GM19395 (cell line): Measurements from ENCODE around the gene CDK5RAP2.

Experiments
- ATAC-seq: cut with Tn5 transposase; IDR thresholded peaks from one replicate; pipeline ENCODE4 v1.9.1; 2021; ENCODE audit warnings: mild to moderate bottlenecking, moderate library complexity; ENCODE audit not compliant: unreplicated experiment

Gene CDK5RAP2

DNA sequence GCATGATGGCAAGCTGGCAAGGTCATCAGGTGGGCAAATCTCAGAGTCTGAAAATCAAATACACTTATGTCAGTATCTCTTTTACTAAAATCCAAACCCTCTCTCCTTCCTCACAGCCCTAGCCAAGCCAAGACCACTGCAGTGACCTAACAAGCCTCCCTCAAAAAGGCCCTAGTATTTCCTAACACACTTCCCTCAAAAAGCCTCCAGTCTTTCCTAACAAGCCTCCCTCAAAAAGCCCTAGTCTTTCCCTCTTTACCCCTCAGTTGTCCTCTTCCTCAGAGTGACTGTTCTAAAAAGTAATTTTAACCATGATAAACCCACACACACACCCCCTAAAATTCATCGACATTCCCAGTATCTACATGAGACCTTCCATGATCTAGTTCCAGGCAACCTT lies 140.0 kb downstream of the CDK5RAP2 start:
- ATAC-seq, result no peak

GRCh38 chr9:120438836-120439546 lies 141.0 kb downstream of the CDK5RAP2 start:
- ATAC-seq, result peak; percentile 64

DNA sequence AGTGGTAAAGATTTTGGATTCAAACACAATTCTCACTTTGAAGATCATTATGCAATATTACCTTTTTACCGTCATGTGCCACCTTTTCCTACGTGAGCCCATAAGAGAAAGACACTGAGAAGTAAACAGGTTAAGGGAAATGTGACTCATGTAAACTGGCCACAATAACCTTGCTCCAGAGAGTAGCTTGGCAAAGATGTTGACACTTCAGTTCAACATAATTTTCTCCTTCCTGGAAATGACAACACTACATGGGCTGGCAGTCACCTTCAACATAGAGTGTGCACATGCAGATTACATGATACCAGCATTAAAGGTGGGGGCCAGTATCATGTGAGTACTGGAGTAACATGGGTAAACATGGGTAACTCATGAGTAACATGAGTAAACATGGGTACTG lies 141.9 kb downstream of the CDK5RAP2 start:
- no peak for ATAC-seq

DNA sequence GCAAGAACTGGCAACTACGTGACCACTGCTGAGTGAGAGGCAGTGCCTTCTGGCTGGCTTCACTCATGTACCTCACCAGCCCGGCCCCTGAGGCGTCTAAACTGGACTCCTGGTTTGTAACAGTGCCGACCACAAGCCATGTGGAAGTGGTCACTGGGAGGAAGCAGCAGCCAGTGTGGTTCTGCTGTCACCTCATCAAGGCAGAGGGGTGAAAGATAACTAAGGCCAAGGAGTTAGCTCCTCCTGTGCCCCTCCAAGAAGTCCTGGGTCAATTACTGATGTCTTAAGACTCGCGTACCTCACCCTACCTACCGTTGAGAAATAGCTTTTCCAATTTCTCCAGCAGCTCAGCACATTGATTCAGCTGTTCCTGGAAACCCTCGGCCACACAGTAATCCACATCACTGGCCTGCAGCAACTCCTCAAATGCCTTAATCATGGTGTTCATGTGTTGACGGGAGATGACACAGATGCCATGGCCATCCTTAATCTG lies 142.9 kb downstream of the CDK5RAP2 start:
- no peak for ATAC-seq

GRCh38 chr9:120436446-120436845 lies 143.5 kb downstream of the CDK5RAP2 start:
- ATAC-seq, result no peak

DNA sequence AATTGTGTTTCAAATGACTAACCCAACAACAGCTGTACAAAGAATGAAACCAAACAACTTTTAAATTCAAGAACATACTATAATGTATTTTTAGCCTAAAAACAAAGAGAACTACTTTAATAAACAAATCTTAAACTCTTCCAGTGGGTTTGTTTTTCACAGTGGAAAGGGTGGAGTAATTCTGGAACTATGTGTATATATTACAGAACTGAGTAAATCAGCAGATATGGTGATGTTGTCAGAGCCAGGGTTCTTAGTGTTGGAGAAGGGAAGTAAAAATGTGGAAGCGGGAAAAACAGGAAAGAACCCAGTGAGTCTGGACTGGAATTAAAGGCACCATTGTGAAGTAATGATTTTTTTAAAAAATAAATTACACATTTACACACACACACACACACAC lies 144.9 kb downstream of the CDK5RAP2 start:
- ATAC-seq, result no peak

DNA sequence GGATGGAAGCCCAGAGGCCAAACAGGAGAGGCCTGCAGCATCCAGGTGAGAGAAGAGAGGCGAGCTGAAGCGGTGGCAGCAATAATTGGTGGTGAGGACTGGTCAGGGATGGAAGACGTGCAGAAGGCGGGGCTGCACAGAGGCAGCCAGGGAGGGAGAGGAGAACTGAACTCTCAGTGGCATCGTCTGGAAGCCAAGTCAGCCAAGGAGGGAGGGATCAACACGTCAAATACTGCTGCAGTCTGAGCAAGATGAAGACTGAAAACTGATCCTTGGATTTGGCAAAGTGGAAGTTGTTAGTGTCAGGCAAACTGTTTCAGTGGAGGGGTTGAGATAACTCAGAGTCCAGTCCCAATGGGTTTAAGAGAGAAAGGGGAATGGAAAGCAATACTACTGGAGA lies 145.4 kb downstream of the CDK5RAP2 start:
- no peak for ATAC-seq

GRCh38 chr9:120433701-120434100 lies 146.3 kb downstream of the CDK5RAP2 start:
- no peak for ATAC-seq

DNA sequence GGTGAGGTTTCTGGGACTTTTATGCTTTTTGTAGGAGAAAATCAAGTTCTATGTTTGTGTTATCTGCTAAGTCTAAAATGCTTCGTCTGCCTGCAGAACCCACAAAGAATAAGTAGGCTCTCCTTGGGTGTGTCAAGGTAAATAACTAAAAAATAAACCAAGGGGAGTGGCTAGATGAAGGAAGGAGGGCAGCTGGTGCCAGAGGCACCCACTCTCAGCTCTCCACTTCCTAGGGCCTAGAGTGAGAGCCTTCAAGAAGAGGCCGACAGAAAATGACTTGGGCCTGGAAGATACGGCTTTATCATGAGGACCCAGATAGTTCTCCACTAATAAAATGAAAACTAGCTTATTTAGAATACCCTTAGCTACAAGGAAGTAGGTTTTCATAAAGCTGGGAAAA lies 147.4 kb downstream of the CDK5RAP2 start:
- ATAC-seq, result no peak

DNA sequence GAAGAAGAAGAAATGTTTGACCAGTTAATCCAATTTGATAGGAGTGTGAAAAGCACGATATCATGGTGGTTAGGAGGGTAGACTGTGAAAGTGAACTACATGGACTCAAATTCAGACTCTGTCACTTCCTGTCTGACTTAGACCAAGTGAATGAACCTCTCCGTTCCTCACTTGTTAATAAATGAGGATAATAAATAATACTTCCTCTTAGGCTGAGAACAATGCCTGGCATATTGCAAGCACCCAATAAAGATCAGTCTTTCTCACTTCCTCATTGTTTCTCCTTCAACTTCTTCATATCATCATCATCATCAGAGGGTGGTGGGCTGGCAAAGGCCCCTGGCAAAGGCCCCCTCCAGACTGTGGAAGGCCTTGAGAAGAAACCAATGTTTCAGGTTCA lies 148.7 kb downstream of the CDK5RAP2 start:
- ATAC-seq, result no peak

GRCh38 chr9:120424248-120424647 lies 155.7 kb downstream of the CDK5RAP2 start:
- ATAC-seq, result no peak

DNA sequence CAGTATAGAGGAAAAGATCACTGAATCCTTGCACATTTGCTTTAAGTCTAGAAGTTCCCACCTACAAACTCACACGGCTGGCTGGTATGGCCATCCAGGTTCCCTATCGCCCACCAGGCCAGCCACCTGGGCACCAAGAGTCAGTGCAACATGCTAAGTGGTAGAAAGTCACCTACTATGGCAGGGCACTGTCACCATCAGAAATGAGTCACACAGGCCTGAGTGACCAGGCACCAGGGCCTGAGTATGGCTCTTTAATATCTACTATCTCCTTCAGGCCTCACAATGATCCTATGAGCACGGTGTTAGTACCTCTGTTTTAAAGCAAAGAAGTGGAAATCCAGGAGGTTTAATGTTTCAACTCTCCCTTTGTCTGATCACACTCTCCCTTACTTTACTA lies 156.2 kb downstream of the CDK5RAP2 start:
- ATAC-seq, result no peak

GRCh38 chr9:120421977-120422376 lies 158.0 kb downstream of the CDK5RAP2 start:
- ATAC-seq, result no peak

DNA sequence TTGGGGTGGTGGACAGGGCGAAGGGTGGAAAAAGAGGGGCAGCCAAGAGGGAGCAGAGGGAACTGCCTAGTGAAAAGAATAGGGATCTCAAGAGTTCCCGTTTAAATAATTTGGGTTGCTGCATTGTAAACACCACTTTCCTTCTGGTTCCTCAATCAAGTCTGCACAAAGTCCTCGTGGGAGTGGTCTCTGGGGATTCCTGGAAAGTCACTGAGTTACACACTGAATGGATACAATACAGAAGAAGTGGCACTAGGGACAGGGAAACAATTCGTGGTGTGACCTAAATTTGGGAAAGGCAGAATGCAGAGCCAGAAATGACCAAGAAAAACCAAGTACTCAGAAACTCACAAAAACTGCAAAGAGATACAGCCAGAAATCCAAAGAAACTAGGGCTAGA lies 161.7 kb downstream of the CDK5RAP2 start:
- ATAC-seq, result no peak

GRCh38 chr9:120416781-120417427 lies 163.1 kb downstream of the CDK5RAP2 start:
- ATAC-seq, result no peak

DNA sequence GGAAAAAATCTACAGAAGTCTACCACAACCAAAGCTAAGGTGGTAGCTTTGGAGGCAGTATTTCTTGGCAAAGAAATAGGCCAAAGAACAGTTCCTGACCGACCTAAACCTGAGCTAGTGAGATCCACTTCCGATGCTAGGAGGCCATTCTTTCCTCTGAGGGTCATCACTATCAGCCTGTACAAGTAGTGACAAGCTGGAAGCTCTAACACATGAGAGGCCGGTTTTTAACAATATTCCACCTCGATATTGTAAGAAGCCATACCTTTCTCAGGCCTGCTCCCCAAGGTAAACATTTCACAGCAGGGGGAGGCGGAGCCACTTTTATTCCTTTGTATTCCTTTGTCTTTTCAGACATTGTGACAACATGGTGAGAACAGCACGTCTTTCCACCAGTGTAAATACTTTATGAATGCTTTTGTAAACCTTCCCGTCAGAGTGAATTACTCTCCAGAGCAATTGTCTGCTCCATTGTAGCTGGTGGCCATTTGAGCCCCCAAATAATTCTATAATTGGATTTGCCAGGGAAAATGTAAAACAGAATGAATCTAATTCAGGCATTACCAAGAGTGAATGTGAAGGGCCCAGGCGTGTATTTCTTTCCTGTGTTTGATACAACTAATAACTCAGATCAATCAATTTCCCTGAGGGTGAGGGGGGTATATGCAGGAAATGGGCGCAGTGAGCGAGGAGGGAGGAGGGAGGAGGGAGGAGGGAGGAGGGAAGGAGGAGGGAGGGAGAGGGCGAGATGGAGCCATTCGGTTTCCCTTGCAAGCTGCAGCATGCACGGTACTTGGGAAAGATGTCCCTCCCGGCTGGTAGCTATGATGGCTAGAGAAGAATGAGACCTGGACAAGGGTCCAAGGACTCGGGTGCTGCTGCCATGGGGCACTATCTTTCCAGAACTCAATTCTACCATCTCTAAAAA lies 166.6 kb downstream of the CDK5RAP2 start:
- no peak for ATAC-seq

DNA sequence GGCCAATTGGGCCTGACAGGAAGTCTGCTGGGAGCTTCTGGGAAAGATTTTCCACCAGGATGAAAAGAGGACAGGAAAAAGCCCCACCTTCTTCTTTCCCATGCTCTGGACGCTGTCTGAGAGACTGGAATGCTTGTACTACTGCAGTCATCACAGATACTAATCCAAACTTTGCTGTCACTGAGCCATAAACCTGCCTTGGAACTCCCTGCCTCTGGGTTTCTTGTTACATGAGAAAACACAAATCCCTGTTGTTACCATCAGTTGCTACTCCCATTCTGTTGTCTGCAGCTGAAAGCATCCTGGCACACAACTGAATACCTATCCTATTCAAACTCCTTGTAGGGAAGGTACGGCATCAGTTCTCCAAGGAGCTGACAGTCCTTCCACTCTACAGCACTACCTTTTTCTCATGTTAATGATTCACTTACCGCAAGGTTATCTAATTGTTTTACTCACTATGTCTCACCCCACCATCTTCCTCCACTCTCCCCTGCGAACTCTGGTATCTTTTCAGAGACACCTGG lies 167.5 kb downstream of the CDK5RAP2 start:
- no peak for ATAC-seq

GRCh38 chr9:120411862-120412424 lies 168.0 kb downstream of the CDK5RAP2 start:
- no peak for ATAC-seq

DNA sequence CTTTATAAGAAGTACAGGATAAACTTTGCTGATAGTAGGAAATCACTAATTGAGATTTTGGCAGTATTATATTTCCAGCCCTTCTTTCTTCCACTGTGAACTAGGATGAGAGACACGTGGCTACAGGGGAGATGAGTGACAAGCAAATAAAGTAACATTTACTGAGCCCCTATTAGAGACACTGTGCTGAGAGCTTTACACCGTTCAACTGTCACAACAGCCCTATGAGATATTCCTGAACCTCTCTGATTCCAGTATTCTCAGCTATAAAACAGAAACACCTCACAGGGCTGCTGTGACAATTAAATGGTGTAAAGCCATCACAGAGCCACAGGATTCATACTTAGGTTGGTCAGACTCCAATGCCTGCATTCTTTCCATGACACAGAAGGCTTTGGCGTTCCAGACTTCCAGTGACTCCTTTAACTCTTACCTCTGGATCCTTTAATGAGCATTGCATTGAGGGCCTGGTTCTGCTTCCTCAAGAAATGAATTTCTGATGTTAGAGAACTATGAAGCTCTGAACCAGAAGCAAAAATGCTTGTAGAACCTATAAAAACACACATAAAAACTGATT lies 169.0 kb downstream of the CDK5RAP2 start:
- no peak for ATAC-seq

DNA sequence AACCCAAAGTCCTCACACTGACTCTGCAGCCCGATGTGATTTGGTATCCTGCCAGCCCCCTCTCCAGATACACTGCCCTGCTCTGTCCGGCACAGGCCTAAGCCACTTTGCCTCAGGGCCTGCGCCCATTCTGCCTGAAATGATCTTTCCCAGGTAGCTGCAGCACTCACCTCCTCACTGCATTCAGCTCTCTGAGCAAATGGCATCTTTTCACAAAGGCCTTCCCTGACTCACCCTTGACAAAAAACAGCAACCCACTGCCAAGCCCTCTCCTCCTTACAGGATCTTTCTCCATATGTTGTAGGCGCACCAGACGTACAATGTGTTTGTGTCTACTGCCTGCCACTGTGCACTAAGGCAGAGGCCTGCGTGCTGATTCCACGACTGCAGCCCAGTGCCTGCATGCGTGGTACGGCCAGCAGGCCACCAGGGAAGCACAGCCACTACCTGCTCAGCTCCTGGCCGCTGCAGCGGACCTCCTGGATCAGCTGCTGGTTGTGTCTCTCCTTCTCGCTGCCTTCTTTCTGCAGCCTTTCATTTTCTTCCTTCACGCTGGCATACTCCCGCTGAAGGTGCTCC lies 171.2 kb downstream of the CDK5RAP2 start:
- no peak for ATAC-seq
